ENCODE measurements around the gene STIM2. TPM values are rescaled to one million over a fixed set of nuclear protein-coding genes. Genes with fewer than 3 reads are reported as not detected.
"Not testable (repeated sequence)": the region's sequence is repeated elsewhere in the genome, so short reads cannot be mapped to it uniquely, and the experiment has no call there.

The STIM2 gene
- 10 to 100 TPM; 45.2 to 58.7 (median 57.2) TPM for polyA plus RNA-seq (ENCODE audit: insufficient read depth in 1 of 5, insufficient read length in 5 of 5, low replicate concordance in 1 of 5)
- long read RNA-seq, donor 1, full-length matches to known transcripts = 5 of 28 reads
- long read RNA-seq, donor 1, partial matches to known transcripts = 23 of 28 reads
- long read RNA-seq, donor 1, other reads (novel, unspliced or antisense) = 0 of 28 reads
- long read RNA-seq, donor 2, full-length matches to known transcripts = 4 of 9 reads
- long read RNA-seq, donor 2, partial matches to known transcripts = 5 of 9 reads
- long read RNA-seq, donor 2, other reads (novel, unspliced or antisense) = 0 of 9 reads
- long read RNA-seq, donor 3, partial matches to known transcripts = 12 of 13 reads
- long read RNA-seq, donor 3, other reads (novel, unspliced or antisense) = 0 of 13 reads
- long read RNA-seq, donor 4 = 0 reads
- long read RNA-seq, donor 5, full-length matches to known transcripts = 3 of 28 reads
- long read RNA-seq, donor 5, partial matches to known transcripts = 25 of 28 reads
- long read RNA-seq, donor 5, other reads (novel, unspliced or antisense) = 0 of 28 reads
- long read RNA-seq, donor 6, full-length matches to known transcripts = 2 of 13 reads
- long read RNA-seq, donor 6, partial matches to known transcripts = 11 of 13 reads
- long read RNA-seq, donor 6, other reads (novel, unspliced or antisense) = 0 of 13 reads
- long read RNA-seq, donor 7, full-length matches to known transcripts = 7 of 30 reads
- long read RNA-seq, donor 7, partial matches to known transcripts = 23 of 30 reads
- long read RNA-seq, donor 7, other reads (novel, unspliced or antisense) = 0 of 30 reads
- long read RNA-seq, donor 8, full-length matches to known transcripts = 5 of 20 reads
- long read RNA-seq, donor 8, partial matches to known transcripts = 15 of 20 reads
- long read RNA-seq, donor 8, other reads (novel, unspliced or antisense) = 0 of 20 reads

DNA sequence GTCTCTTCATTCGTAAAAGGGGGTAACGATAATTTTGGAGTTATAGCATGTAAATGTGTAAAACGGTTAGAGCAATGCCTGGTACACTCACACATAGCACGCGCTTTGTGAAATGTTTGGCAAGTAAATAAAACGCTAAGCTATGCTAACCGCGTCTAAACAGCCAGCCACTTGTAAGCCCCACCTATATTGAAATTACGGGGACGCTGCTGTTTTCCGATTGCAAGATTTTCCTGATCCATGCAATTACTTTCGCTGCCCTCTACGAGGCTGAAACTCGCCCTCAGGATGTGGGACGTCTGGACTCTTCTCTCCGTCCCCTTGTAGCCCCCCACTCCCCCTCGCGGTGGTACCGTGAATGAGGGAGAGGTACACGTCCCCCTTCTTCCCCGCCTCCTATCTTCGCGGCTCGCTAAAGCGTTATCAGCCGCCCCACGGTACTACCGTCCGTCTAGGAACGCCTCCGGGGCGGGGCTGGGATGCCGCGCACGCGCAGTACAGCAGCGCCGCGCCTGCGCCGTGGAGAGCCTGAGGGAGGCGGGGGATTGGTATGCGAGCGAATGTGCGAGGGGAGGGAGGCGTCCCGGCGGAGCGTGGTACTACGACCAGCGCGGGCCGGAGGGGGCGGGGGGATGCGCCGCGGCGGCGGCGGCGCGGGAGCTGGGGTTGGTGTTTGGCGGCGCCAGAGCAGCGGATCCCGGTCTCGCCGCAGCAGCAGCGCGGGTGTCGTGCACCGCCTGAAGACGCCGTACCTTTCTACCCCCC lies at the start of gene STIM2:
Gene STIM2 (plus strand): TSS at position 685 of the 765 bp plus-strand sequence.
- peak; percentile 99 for DNase-seq

DNA sequence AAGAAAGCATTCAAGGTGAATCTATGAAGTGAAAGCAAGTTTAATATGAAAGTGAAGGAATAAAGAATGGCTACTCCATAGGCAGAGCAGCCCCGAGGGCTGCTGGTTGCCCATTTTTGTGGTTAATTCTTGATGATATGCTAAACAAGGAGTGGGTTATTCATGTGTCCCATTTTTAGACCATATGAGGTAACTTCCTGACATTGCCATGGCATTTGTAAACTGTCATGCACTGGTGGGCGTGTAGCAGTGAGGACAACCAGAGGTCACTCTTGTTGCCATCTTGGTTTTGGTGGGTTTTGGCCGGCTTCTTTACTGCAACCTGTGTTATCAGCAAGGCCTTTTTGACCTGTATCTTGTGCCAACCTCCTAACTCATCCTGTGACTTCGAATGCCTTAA lies 49.1 kb upstream of the STIM2 start:
- not testable (repeated sequence) for DNase-seq

DNA sequence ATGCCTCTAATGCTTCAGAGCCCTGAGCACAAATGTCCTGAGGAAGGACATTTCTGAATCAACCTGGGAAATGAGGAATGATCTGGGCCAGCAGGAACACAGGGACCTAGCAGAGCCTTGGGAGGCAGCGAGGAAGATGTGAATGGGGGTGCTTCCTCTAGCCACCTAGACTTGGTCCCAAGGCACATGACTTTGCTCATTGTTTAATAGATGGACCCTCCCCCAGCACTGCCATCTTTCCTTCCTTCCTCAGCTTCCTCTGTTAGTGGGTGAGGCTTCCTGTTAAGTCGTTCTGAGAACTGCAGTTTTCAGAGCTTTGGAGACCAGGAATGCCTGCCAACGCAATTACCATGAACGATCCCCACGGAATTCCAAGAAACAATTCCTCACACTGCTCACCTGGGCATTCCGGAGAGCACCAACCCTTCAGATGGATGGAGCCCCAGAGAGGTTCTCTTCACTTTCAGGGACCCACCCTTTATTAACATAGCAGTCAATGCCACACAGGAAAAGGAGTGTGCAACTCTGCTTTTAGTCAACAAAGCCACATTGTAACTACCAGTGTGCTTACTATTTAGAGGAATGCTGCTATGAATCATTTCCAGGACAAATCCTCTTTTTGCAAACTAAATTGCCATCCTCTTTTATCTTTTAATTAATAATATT lies 48.5 kb upstream of the STIM2 start:
- DNase-seq = no peak

DNA sequence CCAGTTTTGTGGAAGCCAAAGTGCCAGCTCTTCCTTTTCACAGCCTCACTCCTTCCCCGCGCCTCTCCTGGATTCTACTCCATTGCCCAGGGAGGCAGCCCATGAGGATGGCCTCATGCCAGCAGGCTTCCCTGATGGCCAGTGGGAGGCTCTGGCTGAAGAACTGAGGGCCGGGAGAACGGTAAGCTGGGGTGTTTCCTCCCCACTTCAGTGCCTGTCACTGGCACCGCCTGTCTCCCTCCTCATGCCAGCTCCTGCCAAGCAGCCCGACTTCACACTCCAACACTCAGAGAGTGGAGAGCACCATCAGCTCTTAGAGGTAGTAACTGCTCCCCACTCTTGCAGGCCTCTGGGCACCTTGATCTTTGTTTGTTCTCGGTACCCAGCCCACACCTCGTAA lies 46.9 kb upstream of the STIM2 start:
- DNase-seq = no peak

DNA sequence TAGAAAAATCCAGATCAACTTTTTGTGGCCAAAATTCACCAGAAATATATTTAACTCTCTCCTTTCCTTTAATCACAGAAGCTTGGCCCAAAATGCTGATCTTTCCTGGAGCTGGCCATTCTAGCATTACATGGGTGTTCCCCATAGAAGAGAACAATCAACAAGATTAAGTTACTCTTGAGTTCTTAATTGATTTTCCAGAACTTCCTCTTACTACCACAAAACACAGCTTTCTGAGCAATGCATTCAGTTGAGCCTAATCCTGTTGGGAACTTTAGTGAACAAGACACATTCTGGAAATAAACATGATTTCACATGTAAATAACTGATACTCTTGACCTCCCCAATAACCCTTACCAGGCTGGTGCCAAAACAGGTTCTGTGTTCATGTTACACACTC lies 45.4 kb upstream of the STIM2 start:
- no peak for DNase-seq

DNA sequence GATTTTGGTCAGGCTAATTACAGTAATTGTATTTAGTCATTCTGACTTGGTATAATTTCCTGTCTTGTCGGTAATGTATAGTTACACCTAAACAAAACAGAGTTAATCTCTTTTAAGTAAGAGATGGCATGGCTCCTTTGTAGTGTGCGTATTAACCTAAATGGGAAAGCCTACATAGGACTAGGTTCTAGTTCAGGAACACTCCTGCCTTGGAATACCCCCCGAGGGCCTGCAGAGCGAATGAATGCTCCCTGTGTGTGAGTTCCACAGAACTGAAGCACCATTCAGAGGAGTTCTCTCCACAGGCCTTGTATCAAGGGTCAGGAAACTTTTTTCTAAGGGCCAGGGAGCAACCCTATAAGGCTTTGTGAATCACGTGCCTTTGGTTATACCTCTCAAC lies 44.9 kb upstream of the STIM2 start:
- DNase-seq = no peak

DNA sequence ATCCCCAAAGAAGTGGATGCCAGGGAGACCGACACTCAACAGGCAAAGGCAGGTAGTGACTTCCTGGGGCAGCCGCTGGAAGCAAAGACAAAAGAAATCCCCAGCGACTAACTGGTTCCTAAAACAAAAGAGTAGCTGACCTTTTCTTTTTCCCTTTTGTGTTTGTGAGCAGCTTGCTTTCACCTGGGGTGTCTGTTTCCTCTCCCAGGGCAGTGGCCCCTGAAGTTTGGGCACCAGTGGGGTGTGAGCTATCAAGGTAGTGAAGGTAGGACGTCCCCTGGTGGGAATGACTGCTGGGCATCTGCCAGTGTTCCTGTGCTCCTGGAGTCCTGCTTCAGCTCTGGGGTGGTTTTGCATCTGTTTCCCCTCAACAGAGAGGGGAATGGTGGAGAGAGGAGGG lies 41.6 kb upstream of the STIM2 start:
- DNase-seq = no peak

DNA sequence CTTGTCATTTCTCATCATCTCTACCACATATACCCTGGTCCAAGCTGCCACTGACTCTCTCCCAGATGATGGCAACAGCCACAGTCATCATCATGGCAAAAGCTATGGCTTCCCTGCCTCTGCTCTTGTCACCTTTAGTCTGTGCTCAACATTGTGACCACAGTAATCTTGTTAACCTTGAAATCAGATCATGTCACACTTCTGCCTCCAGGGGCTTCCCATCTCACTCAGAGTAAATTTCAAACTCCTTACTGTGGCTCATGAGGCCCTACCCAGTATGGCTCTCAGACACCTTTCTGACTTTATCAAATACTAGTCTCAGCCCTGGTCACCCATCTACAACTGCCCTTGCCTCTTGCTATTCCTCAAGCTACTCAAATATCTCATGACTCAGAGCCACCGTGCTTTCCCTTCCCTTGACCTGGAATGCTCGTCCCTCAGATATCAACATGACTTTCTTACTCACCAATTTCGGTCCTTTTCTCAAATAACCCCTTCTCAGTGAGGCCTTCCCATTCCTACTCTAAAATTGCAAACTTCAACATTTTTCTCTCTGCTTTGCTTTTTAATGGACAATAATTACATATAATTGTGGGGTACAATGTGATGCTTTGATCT lies 41.1 kb upstream of the STIM2 start:
- DNase-seq = no peak

DNA sequence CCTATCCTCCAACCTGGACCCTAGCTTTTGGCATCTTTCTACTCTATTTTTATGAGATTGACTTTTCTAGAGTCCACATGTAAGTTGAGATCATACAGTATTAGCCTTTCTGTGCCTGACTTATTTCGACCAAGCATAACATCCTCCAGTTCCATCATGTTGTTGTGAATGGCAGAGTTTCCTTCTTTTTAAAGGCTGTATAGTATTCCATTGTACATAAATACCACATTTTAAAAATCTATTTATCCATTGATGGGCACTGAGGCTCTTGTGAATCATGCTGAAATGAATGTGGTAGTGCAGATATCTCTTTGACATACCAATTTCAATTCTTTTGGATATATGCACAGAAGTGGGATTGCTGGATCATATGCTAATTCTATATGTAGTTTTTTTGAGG lies 40.3 kb upstream of the STIM2 start:
- no peak for DNase-seq

DNA sequence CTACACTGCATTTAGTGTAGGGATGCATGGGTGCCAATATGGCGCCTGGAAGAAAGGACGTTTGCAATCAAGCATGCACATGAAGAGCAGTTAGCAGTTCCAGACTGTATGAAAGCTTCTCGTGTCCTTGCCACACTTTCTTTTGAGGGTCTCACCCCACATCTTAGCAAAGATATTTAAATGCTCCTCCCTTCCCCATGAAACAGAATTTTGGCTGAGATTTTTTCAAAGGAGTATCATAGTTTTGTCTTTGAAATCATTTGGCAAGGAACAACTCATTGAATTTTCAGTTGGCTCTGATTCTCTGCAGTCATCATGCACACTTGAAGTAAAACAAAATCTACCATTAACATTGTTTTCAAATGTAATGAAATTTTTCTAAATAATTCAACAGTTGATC lies 39.6 kb upstream of the STIM2 start:
- DNase-seq = no peak

DNA sequence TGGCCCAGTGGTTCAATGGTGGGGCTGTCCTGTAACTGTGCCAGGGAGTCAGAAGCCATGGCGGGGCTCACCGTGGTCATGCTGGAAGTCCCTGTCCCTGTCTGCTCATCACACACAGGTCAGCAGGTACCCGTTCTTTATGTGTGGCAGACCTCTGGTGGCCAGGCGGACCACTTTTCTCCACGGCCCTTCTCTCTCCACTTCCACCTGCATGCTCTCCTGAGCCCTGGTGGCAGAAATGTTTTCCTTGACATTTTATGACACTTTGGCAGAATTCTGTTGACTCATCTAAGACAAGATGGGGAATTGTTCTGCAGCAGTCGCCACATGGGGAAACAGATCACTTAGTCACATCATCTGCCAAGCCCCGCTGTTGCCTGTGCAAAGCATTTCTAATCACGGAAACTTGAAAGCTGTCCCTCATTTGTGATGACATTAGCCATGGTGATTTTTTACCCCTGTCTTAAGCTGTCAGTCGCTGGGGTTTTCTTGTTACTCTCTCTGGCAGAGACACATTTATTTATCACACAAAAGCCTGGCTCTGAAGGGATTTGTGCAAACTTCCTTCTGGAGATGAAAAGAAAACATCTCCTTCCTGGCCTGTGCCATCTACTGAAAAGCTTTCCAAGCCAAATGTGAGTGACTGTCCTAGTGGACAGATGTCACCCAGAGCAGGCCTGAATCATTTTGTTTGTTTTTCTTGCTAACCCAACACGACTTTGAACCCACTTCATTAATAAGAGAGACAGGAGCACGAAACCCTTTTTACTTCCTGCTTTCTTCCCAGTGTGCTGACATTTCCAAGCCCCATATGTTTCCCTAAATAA lies 38.8 kb upstream of the STIM2 start:
- DNase-seq = no peak

DNA sequence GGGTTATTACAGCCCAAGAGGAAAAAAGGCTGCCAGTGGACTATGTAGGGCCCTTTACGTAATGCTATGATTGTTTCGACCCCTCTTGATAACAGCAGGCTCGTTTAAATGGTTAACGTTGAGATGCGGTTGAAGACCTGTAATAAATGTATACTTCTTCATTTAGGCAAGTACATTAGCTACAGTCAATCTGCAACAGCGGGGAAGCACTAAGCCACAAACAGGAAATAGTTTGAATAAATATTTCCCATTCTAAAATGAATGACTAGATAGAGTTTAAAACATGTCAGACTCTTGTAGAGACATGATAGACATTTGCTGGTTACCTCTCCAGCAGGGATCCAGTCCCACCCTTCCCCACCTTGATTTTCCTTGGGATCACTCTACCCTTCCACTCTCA lies 38.1 kb upstream of the STIM2 start:
- no peak for DNase-seq

DNA sequence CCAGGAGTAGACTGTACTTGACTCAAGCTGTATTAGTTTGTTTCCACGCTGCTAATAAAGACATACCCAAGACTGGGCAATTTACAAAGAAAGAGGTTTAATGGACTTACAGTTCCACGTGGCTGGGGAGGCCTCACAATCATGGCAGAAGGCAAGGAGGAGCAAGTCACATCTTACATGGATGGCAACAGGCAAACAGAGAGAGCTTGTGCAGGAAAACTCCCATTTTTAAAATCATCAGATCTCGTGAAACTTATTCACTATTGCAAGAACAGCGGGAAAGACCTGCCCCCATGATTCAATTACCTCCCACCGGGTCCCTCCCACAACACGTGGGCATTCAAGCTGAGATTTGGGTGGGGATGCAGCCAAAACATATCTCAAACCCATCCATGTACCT lies 37.7 kb upstream of the STIM2 start:
- not testable (repeated sequence) for DNase-seq

DNA sequence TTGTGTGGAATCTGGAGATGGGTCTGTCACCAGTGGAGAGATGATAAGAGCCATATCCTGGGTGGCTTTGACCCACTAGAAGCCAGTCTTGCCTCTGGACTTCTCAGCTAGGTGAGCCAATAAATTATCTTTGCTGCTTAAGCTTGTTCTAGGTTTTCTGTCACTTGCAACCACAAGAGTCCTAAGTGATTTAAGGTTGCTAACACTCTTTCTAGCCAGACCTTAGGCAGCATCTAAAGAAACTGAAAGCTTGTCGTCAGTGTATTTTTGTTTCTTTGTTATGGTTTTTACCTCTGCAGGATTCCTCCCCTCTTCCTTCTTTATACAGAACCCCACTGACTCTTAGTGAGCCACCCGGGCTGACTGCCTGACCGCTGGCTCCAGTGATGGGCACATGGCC lies 37.1 kb upstream of the STIM2 start:
- DNase-seq = no peak

DNA sequence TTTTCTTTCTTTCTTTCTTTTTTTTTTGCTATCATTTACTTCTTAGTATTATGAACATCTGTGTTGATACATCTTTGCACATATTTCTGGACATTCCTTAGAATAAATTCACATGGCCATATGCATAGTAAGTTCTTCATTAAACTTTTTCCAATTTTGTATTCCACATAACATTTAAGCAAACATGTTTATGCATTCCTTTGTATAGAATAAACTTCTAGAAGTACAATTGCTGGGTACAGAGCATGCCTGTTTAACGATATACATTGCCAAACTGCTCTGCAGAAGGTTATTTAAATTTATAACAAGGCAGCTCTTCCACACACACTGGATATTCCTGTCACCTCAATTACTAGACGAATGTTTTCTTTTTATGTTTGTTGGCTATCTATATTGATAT lies 36.0 kb upstream of the STIM2 start:
- no peak for DNase-seq

DNA sequence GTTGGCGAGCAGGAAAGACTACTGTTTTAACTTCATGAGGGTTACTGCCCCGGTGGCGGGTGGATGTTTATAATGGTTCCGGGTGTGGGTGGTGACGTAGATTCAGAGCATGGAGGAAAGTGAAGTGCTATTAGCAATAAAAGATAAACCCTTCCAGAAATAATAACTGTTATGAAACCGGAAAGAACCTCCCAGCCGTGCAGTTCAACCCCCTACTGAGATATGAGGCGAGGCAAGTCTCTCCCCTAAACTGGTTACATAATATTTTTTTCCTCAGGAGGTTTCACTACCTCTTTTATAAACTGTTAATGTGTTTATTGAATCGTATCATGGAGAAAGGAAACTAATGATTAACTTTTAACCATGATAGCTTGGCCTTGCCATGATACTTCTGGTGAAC lies 33.9 kb upstream of the STIM2 start:
- no peak for DNase-seq

DNA sequence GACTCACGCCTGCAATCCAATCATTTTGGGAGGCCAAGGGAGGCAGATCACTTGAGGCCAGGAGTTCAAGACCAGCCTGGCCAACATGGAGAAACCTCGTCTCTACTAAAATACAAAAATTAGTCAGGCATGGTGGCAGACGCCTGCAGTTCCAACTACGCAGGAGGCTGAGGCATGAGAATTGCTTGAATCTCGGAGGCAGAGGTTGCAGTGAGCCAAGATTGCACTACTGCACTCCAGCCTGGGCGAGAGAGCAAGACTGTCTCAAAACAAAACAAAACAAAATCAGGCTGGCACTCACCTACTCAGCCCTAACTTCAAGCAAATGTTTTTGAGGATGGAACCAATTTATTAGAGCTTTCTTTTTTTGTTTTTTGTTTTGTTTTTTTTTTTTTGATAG lies 33.3 kb upstream of the STIM2 start:
- not testable (repeated sequence) for DNase-seq

DNA sequence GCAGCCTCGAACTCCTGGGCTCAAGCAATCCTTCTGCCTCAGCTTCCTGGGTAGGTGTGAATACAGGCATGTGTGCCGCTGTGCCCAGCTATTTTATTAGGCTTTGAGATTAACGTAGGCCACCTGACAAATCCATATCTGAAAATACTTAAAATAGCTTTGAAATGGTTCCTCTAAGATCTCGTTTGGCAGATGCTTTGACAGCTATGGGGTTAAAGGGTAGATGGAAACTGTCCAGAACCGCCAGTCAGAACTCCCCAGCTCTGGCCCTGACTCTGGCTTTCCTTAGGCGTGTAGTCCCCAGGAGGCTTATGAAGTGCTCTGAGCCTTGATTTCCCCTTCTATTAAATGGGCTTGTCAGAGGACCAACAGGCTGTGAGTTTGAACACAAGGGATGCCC lies 32.8 kb upstream of the STIM2 start:
- DNase-seq = no peak

DNA sequence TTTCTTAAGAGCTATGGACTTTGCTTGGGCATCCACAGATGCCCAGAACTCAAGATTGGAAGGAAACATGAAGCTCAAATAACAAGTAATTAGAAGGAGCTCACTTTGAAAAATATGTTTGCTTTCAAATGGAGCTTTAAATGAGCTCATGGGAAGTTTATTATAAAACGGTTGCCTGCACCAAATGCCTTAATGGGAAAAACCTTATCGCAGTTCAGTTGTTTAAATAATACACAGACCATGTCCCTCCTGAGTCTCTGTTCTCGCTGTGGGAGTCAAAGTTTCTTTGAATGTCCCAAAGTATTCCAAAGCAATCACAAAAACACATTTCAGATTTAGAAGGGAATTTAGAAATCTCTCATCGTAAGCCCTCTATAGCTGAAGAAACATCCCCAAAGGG lies 31.6 kb upstream of the STIM2 start:
- DNase-seq = no peak

DNA sequence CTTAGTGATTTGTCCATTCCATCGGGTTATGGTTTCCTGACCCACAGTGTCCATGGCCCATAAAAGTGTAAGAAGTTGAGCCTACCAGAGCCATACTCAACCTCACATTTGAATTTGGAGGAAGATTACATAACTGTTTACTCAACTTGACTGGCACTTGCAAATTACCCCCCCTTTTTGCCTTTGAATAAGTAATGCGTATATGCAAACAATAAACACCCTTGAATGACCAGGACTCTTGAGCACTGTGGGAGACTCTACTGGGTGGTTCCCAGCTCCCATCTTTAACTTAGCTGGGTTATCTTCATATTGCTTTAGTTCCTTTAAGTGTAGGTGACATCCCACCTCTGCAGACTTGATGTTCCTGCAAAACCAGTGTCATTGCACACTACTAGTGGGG lies 30.6 kb upstream of the STIM2 start:
- no peak for DNase-seq

Measured in right lung (tissue), 10 donors.